ENCODE results near the gene SPATC1L. TPM values are rescaled to one million over a fixed set of nuclear protein-coding genes. Genes with fewer than 3 reads are reported as not detected.

The SPATC1L gene
- total and polyA plus RNA-seq, 2 of the 8 experiments (the other 6 are each of a cell fraction or from before 2014, with no cell fraction given): 24.9 to 50.0 TPM

- no peak for TF ChIP-seq POLR2AphosphoS5 (IDR thresholded peaks at IDR 0.05; ENCODE audit: low read depth, low read length)
- no peak for TF ChIP-seq CHD7 (IDR thresholded peaks at IDR 0.05; ENCODE audit: insufficient replicate concordance, low read length)
- no peak for TF ChIP-seq BRCA1 (IDR thresholded peaks at IDR 0.05; ENCODE audit: low read depth, low read length)
- no peak for TF ChIP-seq JUND (IDR thresholded peaks at IDR 0.05; ENCODE audit: low read length)
- TF ChIP-seq RAD21 (IDR thresholded peaks at IDR 0.05 in 1 of 2, conservative IDR thresholded peaks at IDR 0.05 in 1 of 2; ENCODE audit: low read depth in 2 of 2, low read length in 2 of 2): no peak
- no peak for TF ChIP-seq EP300 (IDR thresholded peaks at IDR 0.05; ENCODE audit: borderline replicate concordance in 1 of 2, low read depth in 2 of 2, low read length in 2 of 2)
- TF ChIP-seq EZH2 (IDR thresholded peaks at IDR 0.05; ENCODE audit: low read depth, low read length, severe bottlenecking): no peak
- TF ChIP-seq RFX5 (IDR thresholded peaks at IDR 0.05; ENCODE audit: borderline replicate concordance, low read depth, low read length): no peak
These were observed 70.6 kb downstream of the SPATC1L start (continued) for GRCh38 chr21:46113497-46114176.
